Upper lobe of left lung (tissue), 6 donors: ENCODE measurements around the gene HSPG2. TPM values are rescaled to one million over a fixed set of nuclear protein-coding genes. Genes with fewer than 3 reads are reported as not detected.
"Not testable (repeated sequence)": the region's sequence is repeated elsewhere in the genome, so short reads cannot be mapped to it uniquely, and the experiment has no call there.

Experiments
- ATAC-seq, 2 donors: fragments of 200-7000 bp; cut with Tn5 transposase; one replicate each; pipeline ENCODE4 v1.9.1; 2022; ENCODE audit warnings: mild to moderate bottlenecking in 2 of 2, moderate library complexity in 2 of 2; ENCODE audit not compliant: low FRiP score in 2 of 2
- DNase-seq, 2 donors: peaks; one replicate each; pipeline ENCODE4 v3.0.0-alpha.2; 2019 to 2020
- H3K27ac ChIP-seq, 4 donors: fragments of 200-600 bp; sonication (generic); one replicate each; pipeline ENCODE4 v1.5.1; 2016 to 2019
- H3K27me3 ChIP-seq, 4 donors: fragments of 200-600 bp; sonication (generic); one replicate each; pipeline ENCODE4 v1.5.1; 2017 to 2019
- H3K36me3 ChIP-seq, 4 donors: fragments of 200-600 bp; sonication (generic); one replicate each; pipeline ENCODE4 v1.5.1; 2016 to 2019
- H3K4me1 ChIP-seq, 4 donors: fragments of 200-600 bp; sonication (generic); one replicate each; pipeline ENCODE4 v1.5.1; 2018 to 2019
- H3K4me3 ChIP-seq, 4 donors: fragments of 200-600 bp; sonication (generic); one replicate each; pipeline ENCODE4 v1.5.1; 2017 to 2019; ENCODE audit warnings: mild to moderate bottlenecking in 2 of 4, moderate library complexity in 1 of 4
- H3K9me3 ChIP-seq, 4 donors: fragments of 200-600 bp; sonication (generic); one replicate each; pipeline ENCODE4 v1.5.1; 2018 to 2019
- EP300 ChIP-seq, 4 donors: sonication (generic); formaldehyde crosslinking; IDR thresholded peaks; one replicate each; pipeline ENCODE4 v1.5.1; 2017; ENCODE audit warnings: antibody characterized with exemption in 4 of 4, control low read depth in 2 of 4
- POLR2A ChIP-seq, 4 donors: fragments of 450-650 bp; IDR thresholded peaks; one replicate each; pipeline ENCODE4 v1.5.1; 2016 to 2017; ENCODE audit warnings: antibody characterized with exemption in 4 of 4, mild to moderate bottlenecking in 2 of 4
- POLR2AphosphoS5 ChIP-seq, 2 donors: sonication (generic); formaldehyde crosslinking; IDR thresholded peaks; one replicate each; pipeline ENCODE4 v1.5.1; 2017; ENCODE audit warnings: antibody characterized with exemption in 2 of 2
- WGBS, 2 donors: methylation state at CpG; one replicate each; pipeline ENCODE4 v1.1.5; 2017 to 2018; 5-methylcytosine and 5-hydroxymethylcytosine counted together
- total RNA-seq, 6 donors: library from RNA; depleted of rRNA in 4 of 6; stranded (reverse); fragments of >200 nt in 4 of 6; gene quantifications; one replicate each; pipeline versions ENCODE4 v1.1.0 to v1.2.1, GENCODE V29; 2016 to 2021
- TF ChIP-seq, protein P1 (sequence below), 6 experiments: fragments of 450-650 bp in 4 of 6; fragments of 200-600 bp in 2 of 6; sonication (generic) in 2 of 6; IDR thresholded peaks; one replicate each; pipeline ENCODE4 v1.5.1; 2016 to 2019; ENCODE audit warnings: antibody characterized with exemption in 6 of 6
- donor health status: DM: no; HTN: no; CAD: no; lungs with moderate emphysema.
- donor health status: DM: no; HTN: yes; CAD: no; lungs with severe emphysema.

HSPG2 gene
- total RNA-seq, 6 donors from 2014 or later, result 104 to 433 (median 227) TPM

- H3K4me3 ChIP-seq, DNase-seq, H3K4me1 ChIP-seq, H3K9me3 ChIP-seq, H3K27ac ChIP-seq, H3K36me3 ChIP-seq, H3K27me3 ChIP-seq, ATAC-seq: not testable (repeated sequence)
- WGBS, 2 donors, result 38 to 44% methylated on average over 2 of the region's 2 CpGs
Observed at GRCh38 chr1:21972973-21973441, 35.9 kb upstream of the HSPG2 start.

DNA sequence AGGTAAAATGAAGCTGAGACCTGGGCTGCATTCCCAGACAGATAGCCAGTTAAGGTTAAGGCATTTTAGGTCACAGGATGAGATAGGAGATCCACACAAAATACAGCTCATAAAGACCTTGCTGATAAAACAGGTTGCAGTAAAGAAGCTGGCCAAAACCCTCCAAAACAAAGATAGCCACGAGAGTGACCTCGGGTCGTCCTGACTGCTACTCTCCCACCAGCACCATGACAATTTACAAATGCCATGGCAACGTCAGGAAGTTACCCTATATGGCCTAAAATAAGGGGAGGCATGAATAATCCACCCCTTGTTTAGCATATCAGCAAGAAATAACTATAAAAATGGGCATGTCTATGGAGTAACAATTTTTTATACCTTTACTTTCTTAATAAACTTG, 33.4 kb upstream of the HSPG2 start:
- H3K4me3 ChIP-seq, ATAC-seq, H3K27ac ChIP-seq, H3K9me3 ChIP-seq, DNase-seq, H3K4me1 ChIP-seq, H3K36me3 ChIP-seq, H3K27me3 ChIP-seq: not testable (repeated sequence)
- 64 to 68% methylated on average over 4 of the region's 4 CpGs for WGBS, 2 donors

- H3K27ac ChIP-seq, H3K36me3 ChIP-seq, H3K4me3 ChIP-seq, H3K4me1 ChIP-seq, H3K27me3 ChIP-seq, H3K9me3 ChIP-seq, DNase-seq, ATAC-seq: not testable (repeated sequence)
- 64 to 65% methylated on average over 5 of the region's 5 CpGs for WGBS, 2 donors
Observed at GRCh38 chr1:21969066-21969465, 32.0 kb upstream of the HSPG2 start.

DNA sequence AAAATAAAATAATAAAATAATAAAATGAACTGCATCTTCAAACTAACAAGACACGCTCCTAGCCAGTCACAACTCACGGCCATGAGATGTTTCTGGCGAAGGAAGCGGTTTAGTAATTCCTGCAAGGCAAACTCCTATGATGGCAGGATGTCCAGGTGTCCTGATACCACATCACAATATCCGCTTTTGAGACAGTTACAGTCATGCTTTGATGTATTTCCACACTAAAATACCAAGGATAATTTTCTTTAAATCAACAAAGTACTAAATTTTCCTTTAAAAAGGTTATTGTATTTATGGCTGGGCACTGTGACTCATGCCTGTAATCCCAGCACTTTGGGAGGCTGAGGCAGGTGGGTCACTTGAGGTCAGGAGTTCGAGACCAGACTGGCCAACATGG, 30.1 kb upstream of the HSPG2 start:
- H3K9me3 ChIP-seq, DNase-seq, ATAC-seq, H3K36me3 ChIP-seq, H3K27ac ChIP-seq, H3K4me1 ChIP-seq, H3K27me3 ChIP-seq, H3K4me3 ChIP-seq: not testable (repeated sequence)
- 90 to 93% methylated on average over 6 of the region's 6 CpGs for WGBS, 2 donors

- no peak overlapping the region for H3K4me3 ChIP-seq
- no peaks in the 10 kb centered on the region for H3K9me3 ChIP-seq
- no peak for DNase-seq
- H3K4me1 ChIP-seq, result peaks cover 0 to 4% (median 3%) of the 10 kb centered on the region in 4 donors
- H3K36me3 ChIP-seq, result no peaks in the 10 kb centered on the region
- no peak for TF ChIP-seq EP300 (IDR thresholded peaks at IDR 0.05)
- TF ChIP-seq, protein P1, sequence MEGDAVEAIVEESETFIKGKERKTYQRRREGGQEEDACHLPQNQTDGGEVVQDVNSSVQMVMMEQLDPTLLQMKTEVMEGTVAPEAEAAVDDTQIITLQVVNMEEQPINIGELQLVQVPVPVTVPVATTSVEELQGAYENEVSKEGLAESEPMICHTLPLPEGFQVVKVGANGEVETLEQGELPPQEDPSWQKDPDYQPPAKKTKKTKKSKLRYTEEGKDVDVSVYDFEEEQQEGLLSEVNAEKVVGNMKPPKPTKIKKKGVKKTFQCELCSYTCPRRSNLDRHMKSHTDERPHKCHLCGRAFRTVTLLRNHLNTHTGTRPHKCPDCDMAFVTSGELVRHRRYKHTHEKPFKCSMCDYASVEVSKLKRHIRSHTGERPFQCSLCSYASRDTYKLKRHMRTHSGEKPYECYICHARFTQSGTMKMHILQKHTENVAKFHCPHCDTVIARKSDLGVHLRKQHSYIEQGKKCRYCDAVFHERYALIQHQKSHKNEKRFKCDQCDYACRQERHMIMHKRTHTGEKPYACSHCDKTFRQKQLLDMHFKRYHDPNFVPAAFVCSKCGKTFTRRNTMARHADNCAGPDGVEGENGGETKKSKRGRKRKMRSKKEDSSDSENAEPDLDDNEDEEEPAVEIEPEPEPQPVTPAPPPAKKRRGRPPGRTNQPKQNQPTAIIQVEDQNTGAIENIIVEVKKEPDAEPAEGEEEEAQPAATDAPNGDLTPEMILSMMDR (IDR thresholded peaks at IDR 0.05), result no peak
- TF ChIP-seq POLR2A (IDR thresholded peaks at IDR 0.05), result no peak
- no peak for TF ChIP-seq POLR2AphosphoS5 (IDR thresholded peaks at IDR 0.05)
- WGBS, 2 donors, result 87% methylated on average over 14 to 15 of the region's 15 CpGs
- ATAC-seq, result no peak
- H3K27ac ChIP-seq, result no peak overlapping the region
- H3K27me3 ChIP-seq, result no peaks in the 10 kb centered on the region
Observed at GRCh38 chr1:21966247-21967000, 29.3 kb upstream of the HSPG2 start.

- peaks cover 0 to 4% (median 3%) of the 10 kb centered on the region in 4 donors for H3K4me1 ChIP-seq
- peak; percentile 91 to 92 for ATAC-seq
- DNase-seq, result peak in 1 of 2 donors; percentile 83
- H3K4me3 ChIP-seq, result no peak overlapping the region
- no peaks in the 10 kb centered on the region for H3K36me3 ChIP-seq
- no peak overlapping the region for H3K27ac ChIP-seq
- WGBS, 2 donors, result 51 to 72% methylated on average over 8 to 11 of the region's 11 CpGs
- H3K27me3 ChIP-seq, result no peaks in the 10 kb centered on the region
- no peaks in the 10 kb centered on the region for H3K9me3 ChIP-seq
- TF ChIP-seq POLR2AphosphoS5 (IDR thresholded peaks at IDR 0.05), result peak in 1 of 2 donors; percentile 29
- no peak for TF ChIP-seq POLR2A (IDR thresholded peaks at IDR 0.05)
- TF ChIP-seq, protein P1 (IDR thresholded peaks at IDR 0.05), result peak; percentile 79 to 93 (median 90)
- TF ChIP-seq EP300 (IDR thresholded peaks at IDR 0.05), result no peak
Observed at GRCh38 chr1:21963477-21964217, 26.5 kb upstream of the HSPG2 start.
